ENCODE results near the gene AUTS2.

Gene AUTS2

GRCh38 chr7:70389531-70390151 is 791.4 kb downstream of the AUTS2 start:
- no peaks in the 10 kb centered on the region for H3K9me3 ChIP-seq (ENCODE audit: low read length)
- H3K27me3 ChIP-seq (ENCODE audit: insufficient read depth, low read length): no peaks in the 10 kb centered on the region
- no peaks in the 10 kb centered on the region for H3K36me3 ChIP-seq (ENCODE audit: insufficient read depth, low read length)
- peaks cover 15% of the 10 kb centered on the region for H3K4me1 ChIP-seq (ENCODE audit: insufficient read depth, low read length)
- H3K4me3 ChIP-seq (ENCODE audit: low read length): no peak overlapping the region
- no peak overlapping the region for H2AFZ ChIP-seq (ENCODE audit: low read depth, low read length)

DNA sequence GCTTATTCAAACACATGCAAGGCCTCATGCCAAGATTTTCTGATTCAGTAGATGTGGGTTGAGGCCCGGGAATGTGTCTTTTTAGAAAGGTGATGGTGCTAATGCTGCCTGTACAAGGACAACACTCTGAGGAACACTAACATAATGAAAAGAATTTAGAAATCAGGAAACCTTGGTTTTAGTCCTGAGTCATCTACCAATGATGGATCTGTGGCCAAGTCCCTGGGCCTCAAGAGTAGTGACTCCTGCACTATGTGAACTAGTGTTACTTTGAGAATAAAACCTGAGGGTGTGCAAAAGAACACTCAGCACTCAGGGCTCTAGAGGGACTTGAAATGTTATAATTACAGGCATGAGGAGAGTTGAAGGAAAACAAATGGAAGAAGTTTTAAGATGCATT is 792.0 kb downstream of the AUTS2 start:
- Histone ChIP-seq H3K4me3 (ENCODE audit: low read length) (no peak overlapping the region), H3K4me1 (ENCODE audit: insufficient read depth, low read length) (peaks cover 15% of the 10 kb centered on the region), H3K36me3 (ENCODE audit: insufficient read depth, low read length) (no peaks in the 10 kb centered on the region), H3K27me3 (ENCODE audit: insufficient read depth, low read length) (no peaks in the 10 kb centered on the region), H3K9me3 (ENCODE audit: low read length) (no peaks in the 10 kb centered on the region), H2AFZ (ENCODE audit: low read depth, low read length) (no peak overlapping the region)

DNA sequence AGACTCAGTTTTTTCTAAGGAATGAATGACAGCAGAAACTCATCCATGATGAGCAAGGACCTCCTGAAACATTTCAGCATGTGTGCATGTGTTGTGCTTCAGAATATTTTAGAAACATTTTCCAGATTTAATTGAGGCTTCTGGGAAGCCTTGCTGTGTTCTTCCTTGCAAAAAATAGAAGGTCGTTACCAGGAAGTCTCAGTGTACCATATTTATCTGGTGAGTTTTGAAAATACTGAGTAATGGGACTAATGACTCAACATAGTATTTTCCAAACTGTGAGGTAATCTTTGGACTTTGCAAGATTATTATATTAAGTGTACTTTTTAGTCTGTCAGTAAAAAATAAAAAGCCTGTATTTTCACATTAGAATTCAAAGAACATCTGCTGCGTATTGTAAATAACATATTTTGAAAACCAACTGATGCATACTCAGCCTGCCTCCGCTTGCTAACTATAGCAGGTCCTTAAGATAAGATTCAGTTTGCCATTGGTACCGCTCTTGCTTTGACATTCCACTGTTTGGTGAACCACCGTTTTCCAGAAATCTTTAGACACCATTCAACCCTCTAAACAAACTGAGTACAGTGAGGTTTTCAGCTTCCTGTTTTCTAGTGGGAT is 794.1 kb downstream of the AUTS2 start:
- H3K9me3 ChIP-seq (ENCODE audit: low read length): no peaks in the 10 kb centered on the region
- H3K36me3 ChIP-seq (ENCODE audit: insufficient read depth, low read length): no peaks in the 10 kb centered on the region
- H3K27me3 ChIP-seq (ENCODE audit: insufficient read depth, low read length): no peaks in the 10 kb centered on the region
- no peak overlapping the region for H3K4me3 ChIP-seq (ENCODE audit: low read length)
- H2AFZ ChIP-seq (ENCODE audit: low read depth, low read length): no peak overlapping the region
- H3K4me1 ChIP-seq (ENCODE audit: insufficient read depth, low read length): peaks cover 15% of the 10 kb centered on the region

- Histone ChIP-seq H3K4me3 (ENCODE audit: low read length) (no peak overlapping the region), H3K36me3 (ENCODE audit: insufficient read depth, low read length) (no peaks in the 10 kb centered on the region), H3K9me3 (ENCODE audit: low read length) (no peaks in the 10 kb centered on the region), H3K4me1 (ENCODE audit: insufficient read depth, low read length) (peaks cover 15% of the 10 kb centered on the region), H2AFZ (ENCODE audit: low read depth, low read length) (no peak overlapping the region), H3K27me3 (ENCODE audit: insufficient read depth, low read length) (no peaks in the 10 kb centered on the region)
Measured at GRCh38 chr7:70392877-70393435, 794.7 kb downstream of the AUTS2 start.

GRCh38 chr7:70393956-70394355 is 795.7 kb downstream of the AUTS2 start:
- H3K36me3 ChIP-seq (ENCODE audit: insufficient read depth, low read length): no peaks in the 10 kb centered on the region
- no peaks in the 10 kb centered on the region for H3K27me3 ChIP-seq (ENCODE audit: insufficient read depth, low read length)
- H3K9me3 ChIP-seq (ENCODE audit: low read length): no peaks in the 10 kb centered on the region
- peaks cover 15% of the 10 kb centered on the region for H3K4me1 ChIP-seq (ENCODE audit: insufficient read depth, low read length)
- no peak overlapping the region for H3K4me3 ChIP-seq (ENCODE audit: low read length)
- H2AFZ ChIP-seq (ENCODE audit: low read depth, low read length): no peak overlapping the region

GRCh38 chr7:70400829-70401380 is 802.6 kb downstream of the AUTS2 start:
- no peaks in the 10 kb centered on the region for H3K9me3 ChIP-seq (ENCODE audit: low read length)
- no peaks in the 10 kb centered on the region for H3K36me3 ChIP-seq (ENCODE audit: insufficient read depth, low read length)
- peaks cover under 1% of the 10 kb centered on the region for H3K4me1 ChIP-seq (ENCODE audit: insufficient read depth, low read length)
- H3K27me3 ChIP-seq (ENCODE audit: insufficient read depth, low read length): no peaks in the 10 kb centered on the region
- H3K4me3 ChIP-seq (ENCODE audit: low read length): no peak overlapping the region
- no peak overlapping the region for H2AFZ ChIP-seq (ENCODE audit: low read depth, low read length)

GRCh38 chr7:70402069-70402468 is 803.8 kb downstream of the AUTS2 start:
- Histone ChIP-seq H3K4me1 (ENCODE audit: insufficient read depth, low read length) (peaks cover 5% of the 10 kb centered on the region), H3K9me3 (ENCODE audit: low read length) (no peaks in the 10 kb centered on the region), H2AFZ (ENCODE audit: low read depth, low read length) (no peak overlapping the region), H3K27me3 (ENCODE audit: insufficient read depth, low read length) (no peaks in the 10 kb centered on the region), H3K36me3 (ENCODE audit: insufficient read depth, low read length) (no peaks in the 10 kb centered on the region), H3K4me3 (ENCODE audit: low read length) (no peak overlapping the region)

DNA sequence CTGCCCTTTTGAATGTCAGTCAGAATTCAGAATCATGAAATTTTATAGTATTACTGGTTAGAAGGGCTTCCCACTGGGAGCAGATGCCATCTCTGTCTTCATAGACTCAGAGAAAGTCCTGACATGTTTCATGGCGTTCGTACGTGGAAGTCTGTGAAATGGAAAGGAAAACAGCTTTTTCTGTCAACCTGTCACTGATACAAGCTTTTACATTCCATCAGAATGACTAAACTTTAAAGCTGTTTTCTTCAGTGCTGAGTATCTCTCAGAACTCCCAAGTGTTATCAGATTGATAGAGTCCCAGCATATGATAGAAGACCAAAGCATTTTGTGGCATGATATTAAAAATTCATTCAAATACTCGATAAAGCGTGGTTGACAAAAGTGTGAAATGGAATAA is 807.0 kb downstream of the AUTS2 start:
- no peaks in the 10 kb centered on the region for H3K9me3 ChIP-seq (ENCODE audit: low read length)
- H3K36me3 ChIP-seq (ENCODE audit: insufficient read depth, low read length): no peaks in the 10 kb centered on the region
- peaks cover 5% of the 10 kb centered on the region for H3K4me1 ChIP-seq (ENCODE audit: insufficient read depth, low read length)
- no peaks in the 10 kb centered on the region for H3K27me3 ChIP-seq (ENCODE audit: insufficient read depth, low read length)
- H2AFZ ChIP-seq (ENCODE audit: low read depth, low read length): no peak overlapping the region
- no peak overlapping the region for H3K4me3 ChIP-seq (ENCODE audit: low read length)

DNA sequence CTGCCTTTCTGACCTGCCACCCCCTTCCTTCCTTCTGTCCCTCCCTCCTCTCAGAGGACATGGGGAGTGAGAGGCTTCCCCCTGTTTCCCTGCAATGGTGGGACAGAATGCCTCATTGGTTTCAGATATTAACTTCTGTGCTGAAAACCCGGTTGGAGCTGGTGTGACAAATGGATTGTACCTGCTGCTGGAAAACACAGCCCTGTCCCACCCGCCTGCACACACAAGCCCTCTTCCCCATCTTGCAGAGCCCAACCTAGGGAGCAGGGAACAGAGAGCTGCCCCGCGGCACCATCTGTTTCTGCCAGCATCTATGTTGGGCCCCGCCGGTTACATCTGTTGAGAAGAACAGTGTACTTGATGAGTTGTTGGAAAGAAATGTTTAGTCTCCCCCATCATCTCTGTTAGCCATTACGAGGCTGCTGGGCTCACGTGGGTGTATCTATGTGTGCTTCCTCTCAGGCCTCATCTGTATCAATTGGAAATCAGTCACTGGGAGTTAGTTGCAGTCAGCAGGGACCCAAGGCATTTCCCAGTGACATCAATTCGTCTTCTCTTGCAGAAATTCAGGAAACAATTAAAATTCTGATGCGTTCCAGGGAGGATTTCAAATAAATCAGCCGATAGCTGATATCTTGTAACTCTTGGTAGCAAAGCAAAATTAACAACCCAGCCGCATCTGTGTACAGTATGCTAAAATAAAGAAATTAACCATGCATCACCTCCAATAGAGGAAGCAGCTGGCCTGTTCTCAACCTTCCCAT is 808.1 kb downstream of the AUTS2 start:
- Histone ChIP-seq H3K36me3 (ENCODE audit: insufficient read depth, low read length) (no peaks in the 10 kb centered on the region), H3K27me3 (ENCODE audit: insufficient read depth, low read length) (no peaks in the 10 kb centered on the region), H3K4me3 (ENCODE audit: low read length) (no peak overlapping the region), H3K4me1 (ENCODE audit: insufficient read depth, low read length) (peaks cover 5% of the 10 kb centered on the region), H3K9me3 (ENCODE audit: low read length) (no peaks in the 10 kb centered on the region), H2AFZ (ENCODE audit: low read depth, low read length) (no peak overlapping the region)

DNA sequence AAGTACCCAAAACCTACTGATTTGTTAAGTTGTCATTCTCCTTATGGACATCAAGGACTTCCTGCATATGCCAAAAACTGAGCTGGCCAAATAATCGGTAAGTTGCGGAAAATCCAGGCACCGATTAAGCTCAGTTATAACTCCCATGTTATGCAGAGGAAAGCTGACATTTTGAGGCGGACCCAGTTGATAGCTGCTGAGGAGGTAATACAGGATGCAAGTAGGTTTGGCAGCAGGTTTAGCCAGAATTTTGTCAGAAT is 808.6 kb downstream of the AUTS2 start:
- Histone ChIP-seq H3K36me3 (ENCODE audit: insufficient read depth, low read length) (no peaks in the 10 kb centered on the region), H3K9me3 (ENCODE audit: low read length) (no peaks in the 10 kb centered on the region), H2AFZ (ENCODE audit: low read depth, low read length) (no peak overlapping the region)

DNA sequence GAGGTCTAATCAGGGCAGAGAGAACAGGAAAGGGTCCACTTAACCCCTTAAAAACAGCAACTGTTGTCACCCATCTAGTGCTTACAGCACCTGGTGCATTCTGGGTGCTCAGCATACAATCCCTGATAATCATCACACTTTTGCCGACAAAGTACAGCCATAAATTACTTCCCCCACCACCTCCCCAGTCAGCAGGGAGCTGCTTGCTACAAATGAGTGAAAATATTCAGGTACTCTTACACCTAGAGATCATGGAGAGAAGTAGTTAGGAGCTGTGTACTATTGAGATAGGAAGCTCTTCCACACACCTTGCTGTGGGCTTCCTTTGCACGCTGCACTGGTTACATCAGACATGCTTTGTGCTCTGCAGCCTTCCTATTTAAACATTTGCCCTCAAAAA is 810.2 kb downstream of the AUTS2 start:
- no peaks in the 10 kb centered on the region for H3K36me3 ChIP-seq (ENCODE audit: insufficient read depth, low read length)
- H2AFZ ChIP-seq (ENCODE audit: low read depth, low read length): no peak overlapping the region
- H3K27me3 ChIP-seq (ENCODE audit: insufficient read depth, low read length): no peaks in the 10 kb centered on the region
- no peak overlapping the region for H3K4me3 ChIP-seq (ENCODE audit: low read length)
- no peaks in the 10 kb centered on the region for H3K9me3 ChIP-seq (ENCODE audit: low read length)
- peaks cover 5% of the 10 kb centered on the region for H3K4me1 ChIP-seq (ENCODE audit: insufficient read depth, low read length)

More for the DNA sequence above, 808.6 kb downstream of the AUTS2 start:
- Histone ChIP-seq H3K4me1 (ENCODE audit: insufficient read depth, low read length) (peaks cover 5% of the 10 kb centered on the region), H3K27me3 (ENCODE audit: insufficient read depth, low read length) (no peaks in the 10 kb centered on the region), H3K4me3 (ENCODE audit: low read length) (no peak overlapping the region)

DNA sequence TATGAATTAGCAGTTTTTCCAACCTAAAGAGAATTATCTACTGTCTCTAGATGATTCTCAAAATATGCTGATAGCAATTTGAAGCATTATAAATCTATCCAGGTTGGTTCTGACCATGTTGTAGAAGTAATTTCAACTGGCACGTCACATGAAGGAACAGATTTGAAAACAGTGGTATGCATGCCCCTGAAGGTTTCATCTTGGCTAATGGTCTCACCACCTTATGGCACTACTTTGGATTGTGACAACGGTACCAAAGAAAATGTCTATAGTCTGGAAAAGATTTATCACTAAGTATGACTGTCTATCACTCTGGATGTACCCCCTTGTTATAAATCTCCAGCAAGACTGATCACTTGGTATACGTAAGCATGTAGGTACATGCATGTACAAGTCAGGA is 810.6 kb downstream of the AUTS2 start:
- H3K36me3 ChIP-seq (ENCODE audit: insufficient read depth, low read length): no peaks in the 10 kb centered on the region
- no peak overlapping the region for H3K4me3 ChIP-seq (ENCODE audit: low read length)
- H3K27me3 ChIP-seq (ENCODE audit: insufficient read depth, low read length): no peaks in the 10 kb centered on the region
- H3K4me1 ChIP-seq (ENCODE audit: insufficient read depth, low read length): peaks cover 5% of the 10 kb centered on the region
- no peak overlapping the region for H2AFZ ChIP-seq (ENCODE audit: low read depth, low read length)
- no peaks in the 10 kb centered on the region for H3K9me3 ChIP-seq (ENCODE audit: low read length)

- no peak overlapping the region for H3K4me3 ChIP-seq (ENCODE audit: low read length)
- H3K27me3 ChIP-seq (ENCODE audit: insufficient read depth, low read length): no peaks in the 10 kb centered on the region
- no peaks in the 10 kb centered on the region for H3K36me3 ChIP-seq (ENCODE audit: insufficient read depth, low read length)
- no peaks in the 10 kb centered on the region for H3K9me3 ChIP-seq (ENCODE audit: low read length)
- peaks cover 5% of the 10 kb centered on the region for H3K4me1 ChIP-seq (ENCODE audit: insufficient read depth, low read length)
- H2AFZ ChIP-seq (ENCODE audit: low read depth, low read length): no peak overlapping the region
Measured at GRCh38 chr7:70410134-70410750, 812.0 kb downstream of the AUTS2 start.

All from neuron (in vitro differentiated cells).